ENCODE data around the gene DCAF11.

The DCAF11 gene

DNA sequence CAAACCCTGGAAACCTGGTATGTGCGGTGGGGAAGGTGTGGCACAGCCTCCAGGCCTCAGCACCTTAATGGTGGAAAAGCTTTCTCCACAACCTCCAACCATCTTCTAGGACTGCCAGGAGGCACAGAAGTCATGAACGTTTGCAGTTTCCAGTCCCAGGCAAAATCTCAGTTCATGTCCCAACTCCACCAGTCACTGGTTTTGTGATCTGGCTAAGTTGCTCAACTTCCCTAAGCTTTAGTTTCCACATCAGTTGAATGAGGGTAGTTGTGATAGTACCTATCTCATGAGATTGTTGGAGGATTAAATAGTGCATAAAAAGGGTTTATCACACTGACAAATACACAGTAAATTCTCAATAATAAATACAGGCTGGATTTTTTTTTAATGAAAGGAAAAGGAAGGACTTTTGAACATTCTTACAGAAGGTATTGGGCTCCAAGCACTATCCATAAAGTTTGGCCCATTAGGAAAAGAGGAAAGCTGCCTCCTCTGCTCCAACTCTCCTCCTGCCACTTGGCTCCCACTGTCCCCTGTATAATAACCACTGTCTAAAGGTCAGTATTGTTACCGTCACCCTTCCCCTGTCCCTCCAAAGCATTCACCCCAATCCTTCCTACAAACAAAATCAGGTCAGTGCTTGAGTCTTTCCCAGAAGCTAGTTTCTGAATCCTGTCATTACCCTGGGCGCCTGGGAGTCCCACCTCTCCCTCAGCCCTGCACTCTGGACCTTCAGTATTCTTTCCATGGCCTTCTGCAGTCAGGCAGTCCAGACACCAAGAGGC lies 14.2 kb upstream of the DCAF11 start:
- POLR2A ChIA-PET: interaction anchor here (1.6 kb wide), 1 partner anchor 14 kb away, joined by 4 read pairs; the partner anchor contains the start of genes DCAF11 and NRL
- H3K9me3 ChIP-seq (ENCODE audit: control insufficient read depth, insufficient read depth, low read depth, low read length): no peaks in the 10 kb centered on the region
- H3K4me3 ChIP-seq (ENCODE audit: low read depth, low read length): no peak overlapping the region
- H3K4me1 ChIP-seq (ENCODE audit: control insufficient read depth, insufficient read depth, low read length): no peaks in the 10 kb centered on the region
- CTCF ChIA-PET: interaction anchor here (1.1 to 2.1 kb wide), 3 partner anchors 9 to 60 kb away, joined by 3 to 13 read pairs (median 7); partner anchors contain the start of gene IRF9
- H3K36me3 ChIP-seq (ENCODE audit: control insufficient read depth in 2 of 2, insufficient read depth in 1 of 2, low read length in 2 of 2): peaks cover 0 to 59% of the 10 kb centered on the region in 2 experiments; a peak in 2 of 3 replicates
- no peak overlapping the region for H3K27ac ChIP-seq (ENCODE audit: extremely low read depth, low read depth, low read length)
- TF ChIP-seq KLF16 (tag by site-specific recombination; IDR thresholded peaks at IDR 0.05) (no peak), ZNF433 (tag by site-specific recombination; IDR thresholded peaks at IDR 0.05; ENCODE audit: low read depth) (no peak), ZNF707 (tag by site-specific recombination; IDR thresholded peaks at IDR 0.05) (no peak), ZNF837 (tag by site-specific recombination; IDR thresholded peaks at IDR 0.05) (no peak), ZNF777 (tag by site-specific recombination; IDR thresholded peaks at IDR 0.05; ENCODE audit: borderline replicate concordance) (no peak), ZNF76 (tag by site-specific recombination; IDR thresholded peaks at IDR 0.05; ENCODE audit: borderline replicate concordance, low read depth) (no peak), ZNF621 (tag by site-specific recombination; IDR thresholded peaks at IDR 0.05) (no peak), ZNF138 (tag by site-specific recombination; IDR thresholded peaks at IDR 0.05; ENCODE audit: borderline replicate concordance) (no peak), ZNF155 (tag by site-specific recombination; IDR thresholded peaks at IDR 0.05) (no peak), ZNF768 (tag by site-specific recombination; IDR thresholded peaks at IDR 0.05) (no peak), ZBTB11 (tag by site-specific recombination; conservative IDR thresholded peaks at IDR 0.05; ENCODE audit: low read depth) (no peak), ZNF112 (tag by site-specific recombination; IDR thresholded peaks at IDR 0.05) (no peak), ZNF521 (tag by site-specific recombination; IDR thresholded peaks at IDR 0.05) (no peak), ZNF501 (tag by site-specific recombination; IDR thresholded peaks at IDR 0.05) (no peak), TSHZ1 (tag by site-specific recombination; IDR thresholded peaks at IDR 0.05; ENCODE audit: borderline replicate concordance) (no peak)
- TF ChIP-seq, protein P1, sequence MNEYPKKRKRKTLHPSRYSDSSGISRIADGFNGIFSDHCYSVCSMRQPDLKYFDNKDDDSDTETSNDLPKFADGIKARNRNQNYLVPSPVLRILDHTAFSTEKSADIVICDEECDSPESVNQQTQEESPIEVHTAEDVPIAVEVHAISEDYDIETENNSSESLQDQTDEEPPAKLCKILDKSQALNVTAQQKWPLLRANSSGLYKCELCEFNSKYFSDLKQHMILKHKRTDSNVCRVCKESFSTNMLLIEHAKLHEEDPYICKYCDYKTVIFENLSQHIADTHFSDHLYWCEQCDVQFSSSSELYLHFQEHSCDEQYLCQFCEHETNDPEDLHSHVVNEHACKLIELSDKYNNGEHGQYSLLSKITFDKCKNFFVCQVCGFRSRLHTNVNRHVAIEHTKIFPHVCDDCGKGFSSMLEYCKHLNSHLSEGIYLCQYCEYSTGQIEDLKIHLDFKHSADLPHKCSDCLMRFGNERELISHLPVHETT (tag by site-specific recombination; IDR thresholded peaks at IDR 0.05): no peak
